Measurements from ENCODE around the gene RGS6.

- TF ChIP-seq GATA2 (IDR thresholded peaks at IDR 0.05; ENCODE audit: low read depth, low read length) (no peak), GATA3 (IDR thresholded peaks at IDR 0.05; ENCODE audit: low read depth, low read length) (no peak)
These were observed 581.1 kb downstream of the RGS6 start for GRCh38 chr14:72513346-72513745.
